Measurements from ENCODE around the gene TBX6.
A peak's percentile ranks its signal among the peaks of the same experiment; 100 is the strongest.

- TF ChIP-seq POLR2A (IDR thresholded peaks at IDR 0.05; ENCODE audit: low read depth, low read length): no peak
- TF ChIP-seq, protein P1, sequence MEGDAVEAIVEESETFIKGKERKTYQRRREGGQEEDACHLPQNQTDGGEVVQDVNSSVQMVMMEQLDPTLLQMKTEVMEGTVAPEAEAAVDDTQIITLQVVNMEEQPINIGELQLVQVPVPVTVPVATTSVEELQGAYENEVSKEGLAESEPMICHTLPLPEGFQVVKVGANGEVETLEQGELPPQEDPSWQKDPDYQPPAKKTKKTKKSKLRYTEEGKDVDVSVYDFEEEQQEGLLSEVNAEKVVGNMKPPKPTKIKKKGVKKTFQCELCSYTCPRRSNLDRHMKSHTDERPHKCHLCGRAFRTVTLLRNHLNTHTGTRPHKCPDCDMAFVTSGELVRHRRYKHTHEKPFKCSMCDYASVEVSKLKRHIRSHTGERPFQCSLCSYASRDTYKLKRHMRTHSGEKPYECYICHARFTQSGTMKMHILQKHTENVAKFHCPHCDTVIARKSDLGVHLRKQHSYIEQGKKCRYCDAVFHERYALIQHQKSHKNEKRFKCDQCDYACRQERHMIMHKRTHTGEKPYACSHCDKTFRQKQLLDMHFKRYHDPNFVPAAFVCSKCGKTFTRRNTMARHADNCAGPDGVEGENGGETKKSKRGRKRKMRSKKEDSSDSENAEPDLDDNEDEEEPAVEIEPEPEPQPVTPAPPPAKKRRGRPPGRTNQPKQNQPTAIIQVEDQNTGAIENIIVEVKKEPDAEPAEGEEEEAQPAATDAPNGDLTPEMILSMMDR (conservative IDR thresholded peaks at IDR 0.05; ENCODE audit: low read depth, low read length): peak; percentile 35
- TF ChIP-seq USF2 (IDR thresholded peaks at IDR 0.05; ENCODE audit: low read depth, low read length): no peak
- TF ChIP-seq RFX5 (IDR thresholded peaks at IDR 0.05; ENCODE audit: low read depth, low read length): no peak
- no peak for TF ChIP-seq SMC3 (IDR thresholded peaks at IDR 0.05; ENCODE audit: low read depth, low read length)
- TF ChIP-seq CHD1 (IDR thresholded peaks at IDR 0.05; ENCODE audit: low read depth, low read length): no peak
- TF ChIP-seq MXI1 (IDR thresholded peaks at IDR 0.05; ENCODE audit: borderline replicate concordance, low read depth, low read length): no peak
- no peak for TF ChIP-seq BHLHE40 (IDR thresholded peaks at IDR 0.05; ENCODE audit: low read depth, low read length)
- no peak for TF ChIP-seq NFE2L2 (IDR thresholded peaks at IDR 0.05; ENCODE audit: low read depth, low read length)
- TF ChIP-seq RCOR1 (IDR thresholded peaks at IDR 0.05; ENCODE audit: insufficient replicate concordance, low read length): no peak
- no peak for TF ChIP-seq MAFK (IDR thresholded peaks at IDR 0.05; ENCODE audit: low read depth, low read length)
- TF ChIP-seq RAD21 (IDR thresholded peaks at IDR 0.05; ENCODE audit: low read length): no peak
- no peak for TF ChIP-seq MAZ (IDR thresholded peaks at IDR 0.05; ENCODE audit: borderline replicate concordance, low read depth, low read length)
Observed at GRCh38 chr16:30054959-30055553, 36.7 kb downstream of the TBX6 start.
